GF-D8 (cell line): ENCODE results near the gene WNT9A.

Source experiments
- DNase-seq: peaks from one replicate; lab custom pipeline; 2025; lab: John Stamatoyannopoulos, UW

The WNT9A gene

DNA sequence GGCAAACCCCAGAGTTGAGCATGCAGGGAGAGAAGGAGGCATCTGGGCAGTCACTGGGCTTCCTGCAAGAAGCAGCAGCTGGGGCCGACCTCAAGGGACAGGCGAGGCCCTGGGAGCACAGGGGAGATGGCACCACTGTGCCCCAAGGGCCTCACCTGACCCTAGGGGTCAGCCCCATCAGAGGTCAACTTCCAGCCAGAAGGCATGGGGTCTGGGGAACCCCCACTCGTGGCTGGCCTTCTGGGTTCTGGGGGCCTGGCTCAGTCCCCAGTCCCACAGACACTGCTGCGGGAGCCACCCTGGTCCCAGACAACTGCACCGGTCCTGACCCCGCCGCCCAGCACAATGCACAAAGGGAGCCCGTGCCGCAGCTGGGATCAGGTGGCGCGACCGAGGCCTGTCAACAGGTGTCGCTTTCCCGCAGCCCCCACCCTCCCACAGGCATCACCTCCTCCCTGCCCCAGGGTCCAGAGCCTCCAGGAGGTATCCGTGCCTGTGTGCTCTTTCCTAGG is 6.2 kb downstream of the WNT9A start:
- no peak for DNase-seq

DNA sequence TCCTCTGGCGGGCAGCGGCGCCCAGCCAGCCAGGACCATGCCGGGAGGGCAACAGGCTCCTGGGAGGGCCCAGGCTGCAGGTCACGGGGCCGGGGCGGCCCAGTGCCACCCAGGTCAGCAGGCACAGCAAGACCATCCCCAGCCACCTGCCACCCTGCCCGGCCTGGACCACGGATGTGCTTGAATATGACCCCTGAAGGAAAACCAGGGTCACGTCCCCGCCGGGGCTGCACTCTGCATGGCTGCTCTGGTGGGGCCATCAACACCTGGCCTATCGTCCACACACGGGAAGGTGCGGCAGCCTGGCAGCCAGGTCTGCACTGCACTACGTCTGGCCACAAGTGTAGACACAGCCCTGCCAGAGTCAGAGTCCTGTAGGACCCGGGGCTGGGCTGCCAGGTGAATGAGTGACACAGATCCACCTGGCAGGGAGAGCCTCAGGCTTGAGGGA is 6.9 kb downstream of the WNT9A start:
- no peak for DNase-seq

DNA sequence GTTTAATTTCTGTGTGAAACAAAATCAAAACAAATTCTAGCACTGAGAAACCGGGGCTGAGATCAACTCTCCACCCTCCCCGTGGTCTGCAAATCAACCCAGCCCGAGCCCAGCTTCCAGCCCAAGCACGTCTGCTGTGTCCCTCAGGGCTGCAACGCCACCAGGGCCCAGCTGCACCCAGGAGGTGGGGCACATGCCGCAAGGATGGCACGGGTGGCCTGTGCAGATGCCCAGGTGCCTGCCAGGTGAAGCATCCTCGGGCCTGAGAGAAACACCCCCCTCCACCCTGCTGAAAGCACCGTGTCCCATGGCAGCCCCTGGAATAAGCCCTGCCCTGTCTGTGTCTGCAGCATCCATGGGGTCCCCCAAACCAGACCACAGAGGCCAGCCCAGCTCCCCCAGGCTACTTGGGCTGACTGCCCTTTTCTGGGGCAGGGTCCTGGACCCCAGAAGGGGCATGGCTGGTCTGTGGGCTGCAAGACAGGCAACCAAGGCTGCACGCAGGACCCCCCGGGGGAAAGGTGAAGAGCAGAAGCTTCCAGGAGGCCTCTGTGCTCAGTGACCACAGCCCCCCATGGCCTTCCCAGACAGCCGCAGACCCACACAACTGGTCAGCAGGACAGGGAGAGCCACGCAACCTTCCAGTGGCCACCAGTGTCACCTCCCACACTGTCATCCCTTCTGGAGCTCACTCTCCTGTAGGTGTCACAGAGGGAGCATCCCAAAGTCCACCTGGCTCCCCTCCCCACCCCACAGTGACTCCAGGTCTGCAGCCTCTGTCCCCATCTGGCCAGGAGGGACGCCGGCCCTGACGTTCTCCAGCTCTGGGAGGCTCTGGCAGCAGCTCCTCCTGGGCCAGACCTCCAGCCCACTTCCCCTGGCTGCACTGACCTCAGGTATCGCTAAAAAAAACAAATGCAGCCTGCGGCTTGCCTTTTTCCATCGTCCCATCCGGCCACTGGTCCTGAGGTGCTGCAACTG is 7.7 kb downstream of the WNT9A start:
- DNase-seq = no peak

DNA sequence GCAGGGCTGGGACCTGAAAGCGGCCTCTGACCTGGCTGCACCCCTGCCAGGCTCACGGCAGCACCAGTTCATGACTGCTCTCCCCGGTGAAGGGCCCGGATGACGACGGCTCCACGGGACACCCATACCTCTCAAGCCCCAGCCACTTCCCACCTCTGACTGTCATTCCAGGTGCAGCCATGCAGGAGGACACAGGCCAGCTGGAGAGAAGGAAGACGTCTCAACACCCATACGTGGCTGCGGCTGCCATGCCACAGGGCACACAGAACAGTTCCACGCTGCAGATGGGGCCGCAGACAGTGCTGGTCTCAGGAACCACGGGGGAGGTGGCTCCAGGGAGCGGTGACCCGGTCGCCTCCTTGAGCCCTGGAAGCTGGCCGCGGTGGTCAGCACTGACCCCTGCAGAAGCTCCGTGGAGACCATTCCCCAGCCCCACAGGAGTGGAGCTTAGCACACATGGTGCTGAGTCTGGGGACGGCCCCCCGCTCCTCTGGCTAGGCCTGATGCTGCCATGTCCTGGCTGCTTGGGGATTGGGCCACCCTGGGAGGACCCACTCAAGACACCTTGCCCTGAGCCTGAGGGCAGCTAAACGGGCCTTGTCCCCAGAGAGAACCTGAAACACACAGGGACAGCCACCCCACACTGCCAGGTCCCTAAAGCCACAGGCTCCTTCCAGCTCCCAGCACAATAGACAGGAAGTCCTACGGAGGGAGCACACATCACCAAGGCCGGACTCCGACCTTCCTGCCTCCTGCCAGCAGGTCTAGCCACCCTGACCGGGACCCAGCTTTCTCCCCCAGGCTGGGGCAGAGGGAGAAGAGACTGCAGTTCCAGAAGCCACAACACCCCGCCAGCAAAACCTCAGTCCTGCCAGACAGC is 8.6 kb downstream of the WNT9A start:
- no peak for DNase-seq

DNA sequence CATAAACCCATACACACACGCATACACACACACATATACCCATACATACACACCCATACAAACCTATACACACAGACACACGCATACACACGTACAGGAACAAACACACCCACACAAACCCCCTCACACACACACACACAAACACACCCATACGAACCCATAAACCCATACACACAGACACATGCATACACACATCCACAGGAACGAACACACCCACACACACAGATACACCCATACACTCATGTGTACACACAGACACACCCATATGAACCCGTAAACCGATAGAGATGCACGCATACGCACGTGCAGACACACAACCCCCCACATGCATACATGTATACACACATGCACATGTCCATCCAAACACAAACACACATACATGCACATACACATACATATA is 9.5 kb downstream of the WNT9A start:
- no peak for DNase-seq

DNA sequence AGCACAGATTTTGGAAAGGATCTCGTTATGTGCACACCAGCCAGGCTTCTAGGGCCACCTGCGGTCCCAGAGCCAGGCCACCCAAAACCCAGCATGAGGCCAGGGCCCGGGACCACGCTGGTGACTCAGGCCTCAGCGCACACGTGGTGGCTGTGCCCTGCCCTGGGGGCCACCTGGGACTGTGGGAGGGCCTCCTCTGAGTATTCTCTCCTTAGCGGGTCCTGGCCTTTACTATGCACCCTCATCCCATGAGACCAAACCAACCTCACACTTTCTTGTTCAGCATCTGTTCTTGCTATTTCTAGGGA is 9.9 kb downstream of the WNT9A start:
- DNase-seq = no peak

DNA sequence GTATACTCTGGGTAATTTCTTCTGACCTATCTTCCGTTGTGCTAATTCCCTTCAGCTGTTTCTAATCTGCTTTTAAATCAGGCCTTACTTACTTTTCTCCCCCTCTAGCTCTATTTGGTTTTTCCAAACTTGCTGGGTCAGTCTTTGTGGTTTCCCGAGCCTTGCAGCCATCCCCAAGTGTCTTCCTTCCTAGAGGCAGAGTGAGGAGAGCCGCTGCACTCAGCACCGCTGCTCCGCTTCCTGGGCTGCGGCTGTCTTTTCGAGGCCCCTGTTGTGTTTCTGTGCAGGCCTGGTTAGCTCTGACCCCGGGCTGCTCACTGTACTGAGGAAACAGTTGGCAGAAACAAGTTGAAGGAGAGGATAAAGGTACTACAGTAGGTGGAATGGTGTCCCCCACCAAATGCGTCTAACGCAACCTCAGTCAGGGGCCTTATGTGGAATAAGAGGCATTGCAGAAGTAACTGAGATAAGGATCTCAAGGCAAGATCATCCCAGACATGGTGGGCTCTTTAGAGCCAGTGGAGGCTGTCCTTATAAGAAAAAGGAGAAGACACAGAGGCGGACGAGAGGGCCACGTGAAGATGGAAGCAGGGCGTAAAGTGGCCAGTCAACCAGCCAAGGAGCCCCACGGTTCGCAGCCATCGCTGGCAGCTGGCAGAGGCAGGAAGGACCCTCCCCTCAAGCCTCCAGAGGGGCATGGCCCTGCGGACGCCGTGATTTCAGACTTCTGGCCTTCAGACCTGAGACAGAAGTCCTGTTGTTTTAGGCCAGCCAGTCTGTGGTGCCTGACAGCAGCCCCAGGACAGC is 10.5 kb downstream of the WNT9A start:
- DNase-seq = peak; percentile 80

DNA sequence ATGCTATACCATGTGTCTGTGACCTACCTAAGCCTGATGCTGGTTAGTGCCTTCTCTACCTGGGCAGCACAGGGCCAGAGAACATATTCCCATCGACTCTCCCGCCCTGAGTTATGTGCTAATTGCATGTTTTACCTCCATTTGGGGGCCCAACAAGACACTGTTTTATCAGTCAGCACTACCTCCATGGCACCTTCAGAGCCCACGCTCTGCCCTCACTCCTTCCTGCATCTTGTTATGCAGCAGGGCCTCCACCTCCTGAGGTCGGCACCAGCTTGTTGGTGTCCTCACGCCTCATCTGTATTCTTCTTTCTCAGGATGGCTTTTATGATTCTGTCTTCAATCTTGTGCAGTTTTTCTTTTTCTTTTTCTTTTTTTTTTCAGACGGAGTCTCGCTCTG is 11.9 kb downstream of the WNT9A start:
- no peak for DNase-seq

DNA sequence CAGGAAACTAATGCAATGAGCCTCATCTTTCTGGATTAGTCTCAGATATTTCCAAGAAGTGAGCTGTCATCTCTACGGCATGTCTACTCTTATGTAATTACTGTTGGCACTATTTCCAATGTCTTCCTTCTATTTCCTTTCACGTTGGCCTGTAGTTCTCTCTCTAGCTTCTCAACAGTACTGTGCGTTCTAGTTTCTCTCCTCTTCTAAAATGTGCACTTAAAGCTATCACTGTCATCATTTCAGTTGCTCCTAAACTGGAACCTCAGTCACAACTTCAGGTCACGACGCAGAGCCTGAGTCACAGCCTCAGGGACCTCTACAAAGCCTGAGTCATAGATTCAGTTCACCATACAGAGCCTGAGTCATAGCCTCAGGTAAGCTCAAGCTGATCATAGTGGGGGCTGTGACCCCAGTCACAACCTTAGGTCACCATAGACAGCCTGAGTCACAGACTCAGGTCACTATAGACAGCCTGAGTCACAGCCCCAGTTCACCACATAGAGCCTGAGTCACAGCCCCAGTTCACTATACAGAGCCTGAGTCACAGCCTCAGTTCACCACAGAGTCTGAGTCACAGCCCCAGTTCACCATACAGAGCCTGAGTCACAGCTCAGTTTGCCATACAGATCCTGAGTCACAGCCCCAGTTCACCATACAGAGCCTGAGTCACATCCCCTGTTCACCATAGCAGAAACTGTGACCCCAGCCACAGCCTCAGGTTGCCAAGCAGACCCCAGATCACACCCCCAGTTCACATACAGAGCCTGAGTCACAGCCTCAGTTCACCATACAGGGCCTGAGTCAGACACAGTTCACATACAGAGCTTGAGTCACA is 13.0 kb downstream of the WNT9A start:
- DNase-seq = peak; percentile 11

DNA sequence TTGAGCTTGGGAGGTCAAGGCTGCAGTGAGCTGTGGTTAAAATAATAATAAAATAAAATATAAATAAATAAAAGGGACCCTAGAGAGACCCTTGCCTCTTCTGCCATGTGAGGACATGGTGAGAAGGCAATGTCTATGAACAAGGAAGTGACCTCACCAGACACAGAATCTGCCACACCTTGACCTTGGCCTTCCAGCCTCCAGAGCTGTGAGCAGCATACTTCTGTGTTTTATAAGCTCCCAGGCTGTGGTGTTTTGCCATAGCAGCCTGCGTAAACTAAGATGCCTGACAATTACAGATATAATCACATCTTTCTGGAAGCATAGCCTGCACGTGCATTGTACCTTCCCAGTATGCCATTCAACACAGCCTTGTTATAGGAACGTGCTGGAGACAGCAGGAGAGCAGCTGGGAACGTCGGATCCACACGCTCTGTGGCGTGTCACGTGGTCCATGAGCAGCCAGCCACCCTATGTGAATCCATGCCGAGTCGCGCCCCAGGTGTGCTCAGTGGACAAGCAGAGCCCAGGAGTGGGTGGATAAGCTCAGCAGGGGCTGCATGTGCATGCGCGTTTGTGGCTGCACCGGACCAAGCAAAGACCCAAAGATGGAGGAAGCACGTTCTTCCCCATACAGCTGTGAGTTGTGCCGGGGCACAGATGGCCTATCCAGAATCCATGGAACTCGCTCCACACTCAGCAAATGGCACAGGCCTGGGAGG is 17.8 kb downstream of the WNT9A start:
- DNase-seq = no peak

DNA sequence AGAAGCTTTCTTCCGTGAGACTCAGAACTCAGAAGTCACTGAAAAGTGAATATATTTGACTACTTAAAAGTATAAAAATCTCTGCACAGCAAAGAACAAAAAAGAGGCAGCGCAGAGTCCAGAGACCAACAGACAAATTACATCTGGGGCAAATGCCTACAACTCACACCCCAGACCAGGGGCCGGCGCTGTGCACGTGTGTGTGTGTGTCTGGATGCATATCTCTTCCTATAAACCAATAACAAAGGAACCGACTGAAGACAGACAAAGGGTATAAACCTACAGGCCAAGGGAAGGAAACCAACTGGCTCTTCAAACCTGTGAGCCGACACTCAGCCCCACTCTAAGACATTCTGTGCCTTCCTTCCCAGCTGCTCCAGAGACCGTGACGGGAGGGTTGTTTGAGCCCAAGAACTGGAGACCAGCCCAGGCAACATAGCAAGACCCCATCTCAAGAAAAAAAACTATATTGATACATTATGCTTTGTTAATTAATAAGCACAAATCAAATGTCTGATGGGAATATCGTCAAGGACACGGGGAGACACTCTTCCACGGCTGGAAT is 18.8 kb downstream of the WNT9A start:
- no peak for DNase-seq

DNA sequence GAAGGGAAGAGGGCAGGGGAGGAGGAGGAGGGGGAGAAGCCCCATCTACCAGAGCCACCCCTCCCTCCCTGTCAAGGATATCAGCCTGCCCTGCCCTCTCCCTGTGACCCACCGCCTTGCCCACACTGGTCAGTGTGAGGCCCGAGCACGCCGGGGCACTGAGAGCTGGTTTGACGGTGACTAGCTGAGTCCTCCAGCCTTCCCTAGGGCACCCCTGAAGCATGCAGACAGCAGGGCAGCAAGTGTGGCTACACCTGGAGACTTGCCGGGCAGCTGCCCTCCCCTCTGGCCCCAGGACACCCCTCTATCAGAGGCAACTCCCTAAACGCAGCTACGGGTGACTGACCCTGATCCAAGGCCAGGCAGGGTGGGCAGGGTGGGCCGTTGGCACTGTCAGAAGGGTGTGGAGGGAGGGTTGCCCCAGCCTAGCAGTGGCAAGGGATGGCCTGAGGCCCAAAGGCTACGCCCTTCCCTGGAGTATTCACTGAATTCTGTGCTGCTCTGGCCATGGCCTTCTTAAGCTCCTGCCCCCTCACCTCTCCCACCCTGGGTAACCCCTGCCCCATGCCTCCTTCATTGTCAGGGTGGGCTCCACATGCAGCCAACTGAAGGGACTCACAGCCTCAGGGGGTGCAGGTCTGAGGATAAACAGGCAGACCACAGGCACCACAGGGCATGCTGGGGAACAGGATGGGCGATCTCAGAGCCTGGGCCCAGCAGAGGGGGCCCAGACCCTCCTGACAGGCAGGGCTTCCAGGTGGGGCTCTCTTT is 19.6 kb downstream of the WNT9A start:
- no peak for DNase-seq

DNA sequence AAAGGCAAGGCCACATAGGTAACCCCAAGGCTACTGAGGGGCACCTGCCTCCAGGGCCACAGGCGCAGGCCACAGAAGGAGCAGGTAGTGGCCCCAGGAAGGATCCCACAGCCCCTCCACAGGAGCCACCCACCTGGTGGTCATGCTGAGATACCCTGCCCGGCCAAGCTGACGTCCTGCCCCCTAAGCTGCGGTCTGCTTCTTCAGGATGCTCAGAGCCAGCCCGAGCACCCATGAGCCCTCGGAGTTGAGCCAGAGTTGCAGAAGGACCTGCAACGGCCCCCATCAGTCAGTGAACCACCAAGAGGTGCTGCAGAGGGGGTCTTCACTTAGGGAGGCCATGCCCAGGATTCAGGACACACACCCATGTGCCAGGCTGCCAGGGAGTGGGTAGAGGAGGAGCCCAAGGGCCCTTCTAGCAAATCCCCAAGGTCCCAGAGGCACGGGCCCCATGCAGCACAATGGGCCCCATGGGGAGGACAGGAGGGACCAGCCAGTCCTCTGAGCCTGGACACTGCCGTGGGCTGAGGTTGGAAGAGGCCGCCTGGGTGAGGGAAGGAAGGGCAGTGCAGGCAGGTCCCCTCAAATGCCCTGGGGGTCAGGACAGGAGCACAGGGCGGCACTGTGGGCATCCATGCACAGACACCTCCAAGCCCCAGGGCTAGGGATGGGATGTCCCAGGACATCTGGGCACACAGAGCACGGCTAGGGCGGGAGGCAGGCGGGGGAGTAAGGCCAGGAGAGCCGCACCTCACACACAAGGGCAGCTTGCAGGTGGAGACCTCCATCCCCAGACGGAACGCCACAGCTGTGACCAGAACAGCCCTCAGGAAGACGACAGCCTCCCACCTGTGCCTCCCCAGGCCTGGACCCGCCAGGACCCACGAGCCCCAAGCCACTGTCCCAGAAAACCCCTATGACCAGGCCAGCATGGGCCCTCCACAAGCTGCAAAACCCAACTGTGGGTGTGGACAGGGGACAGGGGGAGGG is 20.5 kb downstream of the WNT9A start:
- DNase-seq = no peak

DNA sequence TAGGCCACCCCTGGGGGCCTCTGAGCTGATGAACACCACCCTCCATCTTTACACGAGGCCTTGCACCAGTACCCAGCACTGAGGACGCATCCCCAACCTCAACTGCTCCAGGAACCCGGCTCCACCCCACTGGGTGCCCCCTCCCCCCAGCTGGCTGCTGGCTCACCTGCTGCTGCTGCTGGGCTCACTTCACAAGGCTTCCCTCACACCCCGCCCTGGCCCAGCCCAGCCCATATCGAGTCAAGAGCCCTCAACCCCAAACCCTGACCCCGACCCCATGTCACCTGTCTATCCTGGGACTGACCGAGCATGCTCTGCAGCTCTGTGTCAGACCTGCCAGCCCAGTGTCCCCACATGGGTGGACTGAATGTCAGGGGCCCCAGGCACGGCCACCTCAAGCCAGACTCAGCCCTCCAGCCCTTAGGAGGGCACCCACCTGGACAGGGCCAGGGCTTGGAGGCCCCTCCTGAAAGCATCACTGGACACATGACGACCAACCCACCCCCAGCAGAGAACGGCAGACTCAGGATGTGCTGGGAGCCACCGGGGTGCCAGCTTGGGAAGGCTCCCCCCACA is 21.4 kb downstream of the WNT9A start:
- no peak for DNase-seq

DNA sequence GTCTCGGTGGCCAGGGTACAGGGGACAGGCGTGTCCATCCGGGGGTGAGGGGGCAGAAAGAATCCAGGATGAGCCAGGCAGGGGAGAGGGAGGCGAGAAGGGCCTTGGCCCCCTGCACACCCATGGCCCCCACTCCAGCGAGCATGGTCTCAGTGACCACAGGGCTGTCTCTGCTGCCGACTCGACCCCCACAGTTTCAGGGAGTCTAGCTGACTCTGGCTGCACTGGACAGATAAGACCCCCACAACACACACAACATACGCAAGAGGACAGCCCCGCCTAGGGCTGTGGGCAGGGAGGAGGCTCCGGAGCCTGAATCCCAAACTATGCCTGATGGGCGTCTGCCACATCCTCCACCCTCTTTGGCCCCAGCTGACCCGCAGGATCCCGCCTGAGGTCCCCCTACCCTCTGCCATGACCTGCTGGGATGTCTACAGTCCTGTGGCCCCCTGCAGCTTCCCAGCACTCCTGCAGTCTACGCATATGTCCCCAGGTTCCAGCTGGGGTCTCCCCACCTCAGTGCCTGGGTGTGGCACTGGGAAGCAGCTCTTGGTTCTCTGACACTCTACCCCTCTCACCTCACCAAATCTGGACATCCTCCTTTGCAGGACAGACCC is 22.0 kb downstream of the WNT9A start:
- no peak for DNase-seq

DNA sequence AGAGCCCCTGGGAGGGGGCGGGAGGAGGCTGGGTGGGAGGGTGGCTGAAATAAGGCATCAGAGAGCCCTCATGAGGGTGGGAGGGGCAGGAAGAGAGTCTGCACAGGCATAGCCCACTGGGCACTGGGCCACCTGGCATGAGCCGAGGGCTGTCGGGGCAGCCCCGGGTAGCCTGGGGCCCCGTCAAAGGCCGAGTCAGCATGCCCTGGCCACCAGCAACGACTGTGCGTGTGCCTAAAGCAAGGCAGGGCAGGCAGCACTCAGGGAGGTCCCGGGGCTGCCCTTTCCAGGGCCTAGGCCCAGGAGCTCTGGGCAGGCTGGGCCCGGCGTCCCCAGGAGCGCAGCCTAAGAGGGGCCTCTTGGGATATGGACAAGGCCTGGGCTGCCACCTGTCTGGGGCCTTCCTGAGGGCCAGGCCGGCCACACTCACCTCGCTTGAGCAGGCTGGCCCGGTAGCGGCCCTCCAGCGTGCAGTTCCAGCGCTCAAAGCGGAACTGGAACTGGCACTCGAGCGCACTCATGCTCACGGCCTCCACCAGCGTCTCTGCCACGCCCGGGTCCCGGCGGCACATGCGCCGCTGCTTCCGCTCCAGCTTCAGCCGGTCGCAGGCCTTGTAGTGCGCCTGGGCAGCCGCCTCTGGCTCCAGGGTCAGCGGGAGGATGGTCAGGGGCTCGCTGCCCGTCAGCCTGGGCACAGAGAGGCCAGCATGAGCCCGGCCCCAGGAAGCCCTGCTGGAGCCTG is 22.7 kb downstream of the WNT9A start:
- DNase-seq = no peak
